ENCODE results near the gene LMCD1. TPM values are rescaled to one million over a fixed set of nuclear protein-coding genes. Genes with fewer than 3 reads are reported as not detected.

Gene LMCD1
- total RNA-seq, 2 experiments from 2014 or later, result 0.36 to 0.55 TPM

GRCh38 chr3:8532251-8532871 lies 30.7 kb downstream of the LMCD1 start:
- H3K36me3 Mint-ChIP-seq (ENCODE audit: low read depth), result no peaks in the 10 kb centered on the region
- TF ChIP-seq, protein P1, sequence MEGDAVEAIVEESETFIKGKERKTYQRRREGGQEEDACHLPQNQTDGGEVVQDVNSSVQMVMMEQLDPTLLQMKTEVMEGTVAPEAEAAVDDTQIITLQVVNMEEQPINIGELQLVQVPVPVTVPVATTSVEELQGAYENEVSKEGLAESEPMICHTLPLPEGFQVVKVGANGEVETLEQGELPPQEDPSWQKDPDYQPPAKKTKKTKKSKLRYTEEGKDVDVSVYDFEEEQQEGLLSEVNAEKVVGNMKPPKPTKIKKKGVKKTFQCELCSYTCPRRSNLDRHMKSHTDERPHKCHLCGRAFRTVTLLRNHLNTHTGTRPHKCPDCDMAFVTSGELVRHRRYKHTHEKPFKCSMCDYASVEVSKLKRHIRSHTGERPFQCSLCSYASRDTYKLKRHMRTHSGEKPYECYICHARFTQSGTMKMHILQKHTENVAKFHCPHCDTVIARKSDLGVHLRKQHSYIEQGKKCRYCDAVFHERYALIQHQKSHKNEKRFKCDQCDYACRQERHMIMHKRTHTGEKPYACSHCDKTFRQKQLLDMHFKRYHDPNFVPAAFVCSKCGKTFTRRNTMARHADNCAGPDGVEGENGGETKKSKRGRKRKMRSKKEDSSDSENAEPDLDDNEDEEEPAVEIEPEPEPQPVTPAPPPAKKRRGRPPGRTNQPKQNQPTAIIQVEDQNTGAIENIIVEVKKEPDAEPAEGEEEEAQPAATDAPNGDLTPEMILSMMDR (IDR thresholded peaks at IDR 0.05), result no peak
- Histone ChIP-seq H3K9me3 (ENCODE audit: control insufficient read depth in 1 of 2, insufficient read depth in 1 of 2, low read length in 2 of 2) (no peaks in the 10 kb centered on the region), H3K27me3 (ENCODE audit: control insufficient read depth in 1 of 2, insufficient read depth in 2 of 2, low read length in 2 of 2) (no peaks in the 10 kb centered on the region), H3K27ac (ENCODE audit: low read depth in 1 of 2, low read length in 2 of 2) (no peak overlapping the region), H3K4me3 (ENCODE audit: low read length) (no peak overlapping the region), H3K4me1 (ENCODE audit: insufficient read depth, low read length) (no peaks in the 10 kb centered on the region), H3K36me3 (ENCODE audit: insufficient read depth, low read length) (no peaks in the 10 kb centered on the region)
- CTCF ChIA-PET, result no interaction called here
- POLR2A ChIA-PET, result no interaction called here
- ATAC-seq (ENCODE audit: poor library complexity) (no peak), DNase-seq (no peak)
- H3K27ac Mint-ChIP-seq, result no peak overlapping the region
- H3K4me1 Mint-ChIP-seq (ENCODE audit: low read depth), result no peaks in the 10 kb centered on the region
- H3K9me3 Mint-ChIP-seq, result no peaks in the 10 kb centered on the region
- intact Hi-C loops (cut with DNase I, micrococcal nuclease), result no loop called here
- H3K4me3 Mint-ChIP-seq, result no peak overlapping the region
- no peaks in the 10 kb centered on the region for H3K27me3 Mint-ChIP-seq

GRCh38 chr3:8536096-8537056 lies 34.8 kb downstream of the LMCD1 start:
- H3K36me3 Mint-ChIP-seq (ENCODE audit: low read depth), result no peaks in the 10 kb centered on the region

GRCh38 chr3:8537440-8537839 lies 35.8 kb downstream of the LMCD1 start:
- intact Hi-C loops (cut with DNase I, micrococcal nuclease), result no loop called here
- H3K27me3 Mint-ChIP-seq, result peaks cover 5% of the 10 kb centered on the region
- H3K9me3 ChIP-seq (ENCODE audit: control insufficient read depth in 1 of 2, insufficient read depth in 1 of 2, low read length in 2 of 2), result no peaks in the 10 kb centered on the region
- H3K27ac ChIP-seq (ENCODE audit: low read depth in 1 of 2, low read length in 2 of 2), result no peak overlapping the region
- TF ChIP-seq, protein P1 (IDR thresholded peaks at IDR 0.05), result no peak
- H3K27me3 ChIP-seq (ENCODE audit: control insufficient read depth in 1 of 2, insufficient read depth in 2 of 2, low read length in 2 of 2), result no peaks in the 10 kb centered on the region
- no peak overlapping the region for H3K4me3 Mint-ChIP-seq
- no peak overlapping the region for H3K4me3 ChIP-seq (ENCODE audit: low read length)
- ATAC-seq (ENCODE audit: poor library complexity) (no peak), DNase-seq (no peak)
- no peaks in the 10 kb centered on the region for H3K36me3 ChIP-seq (ENCODE audit: insufficient read depth, low read length)
- POLR2A ChIA-PET, result no interaction called here
- H3K9me3 Mint-ChIP-seq, result no peaks in the 10 kb centered on the region
- no peaks in the 10 kb centered on the region for H3K4me1 Mint-ChIP-seq (ENCODE audit: low read depth)
- no peaks in the 10 kb centered on the region for H3K4me1 ChIP-seq (ENCODE audit: insufficient read depth, low read length)
- H3K36me3 Mint-ChIP-seq (ENCODE audit: low read depth), result no peaks in the 10 kb centered on the region
- no peak overlapping the region for H3K27ac Mint-ChIP-seq
- CTCF ChIA-PET, result no interaction called here

More at GRCh38 chr3:8536096-8537056, 34.8 kb downstream of the LMCD1 start:
- TF ChIP-seq, protein P1 (IDR thresholded peaks at IDR 0.05), result no peak
- CTCF ChIA-PET, result no interaction called here
- POLR2A ChIA-PET, result no interaction called here
- no peak overlapping the region for H3K4me3 ChIP-seq (ENCODE audit: low read length)
- no peaks in the 10 kb centered on the region for H3K9me3 Mint-ChIP-seq
- H3K27me3 Mint-ChIP-seq, result peaks cover 5% of the 10 kb centered on the region
- intact Hi-C loops (cut with DNase I, micrococcal nuclease), result no loop called here
- H3K4me3 Mint-ChIP-seq, result no peak overlapping the region
- no peaks in the 10 kb centered on the region for H3K4me1 ChIP-seq (ENCODE audit: insufficient read depth, low read length)
- no peak overlapping the region for H3K27ac ChIP-seq (ENCODE audit: low read depth in 1 of 2, low read length in 2 of 2)
- no peak for DNase-seq
- no peaks in the 10 kb centered on the region for H3K36me3 ChIP-seq (ENCODE audit: insufficient read depth, low read length)
- H3K27me3 ChIP-seq (ENCODE audit: control insufficient read depth in 1 of 2, insufficient read depth in 2 of 2, low read length in 2 of 2), result no peaks in the 10 kb centered on the region
- no peak for ATAC-seq (ENCODE audit: poor library complexity)
- no peak overlapping the region for H3K27ac Mint-ChIP-seq
- H3K9me3 ChIP-seq (ENCODE audit: control insufficient read depth in 1 of 2, insufficient read depth in 1 of 2, low read length in 2 of 2), result no peaks in the 10 kb centered on the region
- H3K4me1 Mint-ChIP-seq (ENCODE audit: low read depth), result no peaks in the 10 kb centered on the region
